Common myeloid progenitor, CD34-positive (primary cell): Measurements from ENCODE around the gene PDLIM1.

ENCODE experiments used
- CTCF ChIA-PET: fragments of 350-600 bp; sonication (Branson Sonifier 250); formaldehyde crosslinking; loops from one replicate; lab custom pipeline; 2021; ENCODE audit warnings: antibody characterized with exemption; lab: Charles Lee
- POLR2A ChIA-PET: fragments of 350-600 bp; sonication (Branson Sonifier 250); formaldehyde crosslinking; loops from one replicate; lab custom pipeline; 2021; ENCODE audit warnings: antibody characterized with exemption; lab: Charles Lee
- DNase-seq, 3 donors: peaks; one replicate each; pipeline versions ENCODE4 v3.0.0 to v3.0.0-alpha.2; 2013
- H3K27ac ChIP-seq, 2 experiments: 1 replicate in 1 of 2; 2 replicates in 1 of 2; pipeline ENCODE4 v1.7.0; 2013; ENCODE audit warnings: inconsistent platforms in 2 of 2, low read length in 2 of 2, mild to moderate bottlenecking in 2 of 2, low read depth in 1 of 2, moderate library complexity in 1 of 2; ENCODE audit not compliant: severe bottlenecking in 2 of 2, insufficient read depth in 1 of 2, poor library complexity in 1 of 2
- H3K27me3 ChIP-seq, 5 experiments: replicated peaks in 2 of 5; 1 replicate in 3 of 5; 2 replicates in 2 of 5; pipeline versions ENCODE4 v1.6.1 to v1.7.0; 2013; ENCODE audit warnings: low read length in 4 of 5, mild to moderate bottlenecking in 2 of 5, moderate library complexity in 2 of 5, inconsistent platforms in 1 of 5; ENCODE audit not compliant: insufficient read depth in 5 of 5, control insufficient read depth in 4 of 5
- H3K36me3 ChIP-seq, 4 experiments: 1 replicate in 2 of 4; 2 replicates in 2 of 4; pipeline versions ENCODE4 v1.6.1 to v1.7.0; 2013; ENCODE audit warnings: low read length in 3 of 4, control low read depth in 1 of 4, mild to moderate bottlenecking in 1 of 4; ENCODE audit not compliant: control insufficient read depth in 4 of 4, insufficient read depth in 4 of 4
- H3K4me1 ChIP-seq, 4 experiments: 1 replicate in 3 of 4; 2 replicates in 1 of 4; pipeline versions ENCODE4 v1.6.1 to v1.7.1; 2013; ENCODE audit warnings: low read length in 3 of 4, mild to moderate bottlenecking in 3 of 4, control low read depth in 1 of 4, inconsistent platforms in 1 of 4, moderate library complexity in 1 of 4; ENCODE audit not compliant: control insufficient read depth in 4 of 4, insufficient read depth in 4 of 4; ENCODE audit errors: control extremely low read depth in 1 of 4
- H3K4me3 ChIP-seq, 7 experiments: 1 replicate in 4 of 7; 2 replicates in 3 of 7; pipeline versions ENCODE4 v1.5.1 to v1.7.0; 2013; ENCODE audit warnings: mild to moderate bottlenecking in 7 of 7, low read length in 6 of 7, moderate library complexity in 6 of 7, inconsistent platforms in 2 of 7, low read depth in 2 of 7, control low read depth in 1 of 7; ENCODE audit not compliant: insufficient read depth in 4 of 7, control insufficient read depth in 1 of 7; ENCODE audit errors: extremely low read depth in 1 of 7
- H3K9me3 ChIP-seq, 5 experiments: 1 replicate in 4 of 5; 2 replicates in 1 of 5; pipeline versions ENCODE4 v1.6.1 to v1.7.1; 2013; ENCODE audit warnings: low read length in 4 of 5, mild to moderate bottlenecking in 2 of 5, inconsistent platforms in 1 of 5, low read depth in 1 of 5, moderate library complexity in 1 of 5; ENCODE audit not compliant: control insufficient read depth in 4 of 5, insufficient read depth in 2 of 5; ENCODE audit errors: control extremely low read depth in 1 of 5
- WGBS: methylation state at CpG from one replicate; pipeline ENCODE4 v1.1.5; 2013; ENCODE audit not compliant: insufficient coverage; 5-methylcytosine and 5-hydroxymethylcytosine counted together

Gene PDLIM1

DNA sequence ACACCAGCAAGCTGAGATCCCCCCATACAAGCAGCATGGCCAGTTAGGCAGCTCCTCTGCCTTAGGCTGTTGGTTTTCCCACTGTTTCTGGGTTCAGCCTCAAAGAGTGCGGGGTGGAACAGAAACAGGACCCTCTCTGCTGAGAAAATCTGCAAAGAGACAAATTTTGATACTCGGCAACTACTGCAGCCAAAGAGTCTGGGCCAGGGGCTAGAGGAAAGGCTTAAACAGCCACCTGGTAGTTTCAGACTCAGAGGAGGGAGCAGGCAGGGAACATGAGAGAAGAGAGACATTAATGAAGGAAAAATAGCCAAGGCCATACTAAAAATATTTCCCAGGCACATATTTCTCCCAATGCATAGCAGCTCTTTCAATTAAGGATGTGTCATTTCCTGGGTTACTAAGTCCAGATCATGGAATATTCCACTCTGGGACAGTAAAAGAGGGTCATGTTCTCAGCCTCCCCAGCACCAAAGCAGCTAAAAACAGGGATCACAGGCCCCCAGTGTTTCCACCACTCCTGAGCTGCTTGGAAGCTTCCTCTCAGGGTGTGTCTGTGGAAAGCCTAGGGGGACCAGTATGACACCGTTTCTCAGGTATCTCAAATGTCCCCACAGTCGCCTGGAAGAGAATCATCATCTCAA is 29.8 kb downstream of the PDLIM1 start:
- Histone ChIP-seq H3K27me3 (no peaks in the 10 kb centered on the region), H3K9me3 (peaks cover 0 to 5% (median 2%) of the 10 kb centered on the region in 5 experiments), H3K27ac (no peak overlapping the region), H3K4me1 (peaks cover 0 to 5% (median under 1%) of the 10 kb centered on the region in 4 experiments), H3K4me3 (no peak overlapping the region), H3K36me3 (peaks cover 0 to 50% (median 18%) of the 10 kb centered on the region in 4 experiments)
- ChIA-PET CTCF (interaction anchor here (0.9 to 3.0 kb wide), 6 partner anchors 14 to 102 kb away, joined by 3 to 12 read pairs (median 4); no protein-coding TSS in a partner anchor), POLR2A (no interaction called here)
- 96% methylated on average over 4 of the region's 4 CpGs for WGBS
- DNase-seq = no peak

DNA sequence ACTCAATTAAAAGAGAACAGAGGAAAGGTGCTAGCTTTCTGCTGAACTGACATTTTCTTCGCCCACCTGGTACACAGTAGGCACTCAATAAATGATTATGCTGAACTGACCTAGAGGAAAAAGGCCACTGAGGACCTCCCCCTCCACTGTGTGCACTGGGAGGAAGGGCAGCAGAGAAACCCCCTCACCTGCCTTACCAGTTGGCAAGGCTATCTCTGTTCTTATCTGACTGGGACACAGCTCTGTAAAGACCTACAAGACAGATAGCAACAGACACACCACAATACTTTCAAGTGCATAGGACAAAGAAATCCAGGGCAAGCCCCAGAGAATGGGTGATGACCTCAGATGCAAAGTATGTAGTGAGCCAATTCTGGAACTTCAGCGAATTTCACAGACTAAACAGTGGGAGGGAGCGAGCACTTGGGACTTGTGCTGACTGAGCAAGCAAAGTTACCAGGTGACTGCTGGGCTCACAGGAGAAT is 30.4 kb downstream of the PDLIM1 start:
- no peak for DNase-seq
- Histone ChIP-seq H3K4me3 (no peak overlapping the region), H3K9me3 (peaks cover 0 to 5% (median 2%) of the 10 kb centered on the region in 5 experiments), H3K27me3 (no peaks in the 10 kb centered on the region), H3K27ac (no peak overlapping the region), H3K36me3 (peaks cover 0 to 50% (median 18%) of the 10 kb centered on the region in 4 experiments), H3K4me1 (peaks cover 0 to 5% (median 0%) of the 10 kb centered on the region in 4 experiments)
- POLR2A ChIA-PET = no interaction called here
- CTCF ChIA-PET = interaction anchor here (0.7 to 3.0 kb wide), 9 partner anchors 9 to 103 kb away, joined by 3 to 12 read pairs (median 3); no protein-coding TSS in a partner anchor
- WGBS = 97% methylated on average over 3 of the region's 3 CpGs

DNA sequence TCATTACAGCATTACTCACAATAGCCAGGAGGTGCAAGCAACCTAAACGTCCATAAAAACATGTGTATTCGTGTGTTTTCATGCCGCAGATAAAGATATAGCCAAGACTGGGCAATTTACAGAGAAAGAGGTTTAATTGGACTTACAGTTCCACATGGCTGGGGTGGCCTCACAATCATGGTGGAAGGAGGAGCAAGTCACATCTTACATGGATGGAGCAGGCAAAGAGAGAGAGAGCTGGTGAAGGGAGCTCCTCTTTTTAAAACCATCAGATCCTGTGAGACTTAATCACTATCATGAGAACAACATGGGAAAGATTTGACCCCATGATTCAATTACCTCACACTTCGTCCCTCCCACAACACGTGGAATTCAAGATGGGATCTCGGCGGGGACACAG is 33.0 kb downstream of the PDLIM1 start:
- Histone ChIP-seq H3K4me3 (no peak overlapping the region), H3K27ac (no peak overlapping the region), H3K27me3 (no peaks in the 10 kb centered on the region), H3K4me1 (no peaks in the 10 kb centered on the region), H3K36me3 (peaks cover 0 to 41% (median 10%) of the 10 kb centered on the region in 4 experiments), H3K9me3 (peaks cover 0 to 5% (median 4%) of the 10 kb centered on the region in 5 experiments)
- no peak for DNase-seq
- WGBS = 100% methylated on average over 3 of the region's 7 CpGs
- CTCF ChIA-PET = interaction anchor here (0.8 kb wide), 1 partner anchor 50 kb away, joined by 3 read pairs; no protein-coding TSS in a partner anchor
- POLR2A ChIA-PET = no interaction called here

DNA sequence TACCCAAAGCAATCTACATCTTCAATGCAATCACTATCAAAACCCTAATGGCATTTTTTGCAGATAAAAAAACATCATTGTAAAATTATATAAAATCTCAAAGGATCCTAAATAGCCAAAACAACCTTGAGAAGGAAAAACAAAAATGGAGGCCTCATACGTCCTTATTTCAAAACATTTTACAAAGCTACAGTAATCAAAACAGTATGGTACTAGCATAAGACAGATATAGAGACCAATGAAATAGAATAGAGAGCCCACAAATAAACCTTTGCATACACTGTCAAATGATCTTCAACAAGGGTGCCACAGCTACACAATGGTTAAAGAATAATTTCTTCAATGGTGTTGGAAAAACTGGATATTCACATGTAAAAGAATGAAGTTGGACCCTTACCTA is 34.5 kb downstream of the PDLIM1 start:
- H3K36me3 ChIP-seq = peaks cover 0 to 38% (median 10%) of the 10 kb centered on the region in 4 experiments
- no peaks in the 10 kb centered on the region for H3K4me1 ChIP-seq
- H3K27me3 ChIP-seq = no peaks in the 10 kb centered on the region
- DNase-seq = no peak
- WGBS = no CpG with 5 or more reads among the region's 1 CpG
- CTCF ChIA-PET = interaction anchor here (1.9 to 2.4 kb wide), 2 partner anchors 13 to 106 kb away, joined by 4 to 5 read pairs; no protein-coding TSS in a partner anchor
- H3K9me3 ChIP-seq = peaks cover 0 to 5% (median 4%) of the 10 kb centered on the region in 5 experiments
- H3K4me3 ChIP-seq = no peak overlapping the region
- no peak overlapping the region for H3K27ac ChIP-seq
- POLR2A ChIA-PET = no interaction called here

DNA sequence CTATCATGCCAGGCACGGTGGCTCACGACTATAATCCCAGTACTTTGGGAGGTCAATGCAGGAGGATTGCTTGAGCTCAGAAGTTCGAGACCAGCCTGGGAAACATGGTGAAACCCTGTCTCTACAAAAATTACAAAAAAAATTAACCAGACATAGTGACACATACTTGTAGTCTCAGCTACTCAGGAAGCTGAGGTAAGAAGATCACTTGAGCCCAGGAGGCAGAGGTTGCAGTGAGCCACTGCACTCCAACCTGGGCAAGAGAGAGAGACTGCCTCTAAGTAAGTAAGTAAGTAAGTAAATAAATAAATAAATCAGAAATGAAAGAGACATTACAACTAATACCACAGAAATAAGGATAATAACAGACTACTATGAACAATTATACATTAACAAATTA is 36.2 kb downstream of the PDLIM1 start:
- H3K27ac ChIP-seq = no peak overlapping the region
- POLR2A ChIA-PET = interaction anchor here (0.6 kb wide), 1 partner anchor 112 kb away, joined by 3 read pairs; no protein-coding TSS in a partner anchor

DNA sequence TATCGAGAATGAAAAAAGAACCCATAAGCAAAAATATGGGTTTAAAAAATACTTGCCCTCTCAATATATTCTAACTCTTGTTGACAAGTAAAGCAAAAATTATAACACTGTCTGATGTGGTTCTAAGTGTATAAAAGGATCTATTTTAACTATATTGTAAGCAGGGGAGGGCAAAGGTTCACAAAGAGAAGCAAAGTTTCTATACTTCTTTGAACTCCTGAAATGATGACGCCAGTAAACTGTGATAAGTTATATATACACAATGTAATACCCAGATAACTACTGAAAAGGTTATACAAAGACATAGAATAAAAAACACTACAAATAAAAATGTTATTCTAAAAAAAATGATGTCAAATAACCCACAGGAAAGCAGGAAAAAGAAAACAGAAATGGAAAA is 37.1 kb downstream of the PDLIM1 start:
- ChIA-PET CTCF (interaction anchor here (0.8 to 1.8 kb wide), 4 partner anchors 10 to 113 kb away, joined by 3 to 8 read pairs (median 4); no protein-coding TSS in a partner anchor), POLR2A (interaction anchor here (0.6 to 0.7 kb wide), 3 partner anchors 9 to 588 kb away, joined by 3 to 6 read pairs (median 4); no protein-coding TSS in a partner anchor)
- no CpG with 5 or more reads among the region's 2 CpGs for WGBS

More for the DNA sequence above, 36.2 kb downstream of the PDLIM1 start:
- Histone ChIP-seq H3K4me1 (peaks cover 0 to 4% (median 1%) of the 10 kb centered on the region in 4 experiments), H3K27me3 (no peaks in the 10 kb centered on the region), H3K9me3 (peaks cover 0 to 5% (median 4%) of the 10 kb centered on the region in 5 experiments), H3K4me3 (no peak overlapping the region), H3K36me3 (peaks cover 0 to 23% (median 4%) of the 10 kb centered on the region in 4 experiments)
- CTCF ChIA-PET = interaction anchor here (1.4 to 2.4 kb wide), 4 partner anchors 10 to 112 kb away, joined by 3 to 8 read pairs (median 6); no protein-coding TSS in a partner anchor
- WGBS = 90% methylated on average over 2 of the region's 3 CpGs
- DNase-seq = no peak

More for the DNA sequence above, 37.1 kb downstream of the PDLIM1 start:
- Histone ChIP-seq H3K27me3 (no peaks in the 10 kb centered on the region), H3K36me3 (peaks cover 0 to 19% (median 3%) of the 10 kb centered on the region in 4 experiments), H3K27ac (no peak overlapping the region), H3K9me3 (peaks cover 0 to 5% (median 4%) of the 10 kb centered on the region in 5 experiments), H3K4me1 (peaks cover 0 to 13% (median 9%) of the 10 kb centered on the region in 4 experiments), H3K4me3 (no peak overlapping the region)
- no peak for DNase-seq
